ENCODE results near the gene CBLN3. TPM values are rescaled to one million over a fixed set of nuclear protein-coding genes. Genes with fewer than 3 reads are reported as not detected.
A peak's percentile ranks its signal among the peaks of the same experiment; 100 is the strongest.

CBLN3 gene
- total RNA-seq, 1 donor from 2014 or later = 61.1 TPM

DNA sequence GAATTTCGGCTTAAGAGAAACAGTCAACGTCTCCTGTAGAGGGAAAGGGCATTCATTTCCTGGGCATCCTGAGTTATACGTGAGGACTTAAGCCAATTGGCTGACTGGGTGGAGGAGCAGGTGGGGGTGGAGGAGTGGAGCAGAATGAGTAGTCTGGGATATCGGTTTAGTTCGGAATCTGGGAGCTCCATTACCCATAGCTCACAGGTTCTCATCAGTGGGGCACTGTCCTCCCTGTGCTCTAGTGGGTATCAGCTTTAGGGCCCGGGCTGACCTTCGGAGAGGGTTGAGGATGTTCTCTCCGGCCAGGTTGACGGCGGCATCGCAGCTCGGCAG, 12.4 kb upstream of the CBLN3 start:
- Mint-ChIP-seq H3K4me3 (peak overlapping the region; percentile 98), H3K27me3 (no peaks in the 10 kb centered on the region), H3K9me3 (peaks cover 1% of the 10 kb centered on the region), H3K4me1 (peaks cover 54% of the 10 kb centered on the region), H3K36me3 (ENCODE audit: low read depth) (peaks cover 59% of the 10 kb centered on the region), H3K27ac (peak overlapping the region; percentile 98)
- no peak for DNase-seq
- intact Hi-C loops (cut with micrococcal nuclease) = loop anchor here (1.0 to 10.0 kb wide), 9 partner anchors 11 to 973 kb away; partner anchors contain the start of genes DCAF11, DHRS4, IRF9 and NGDN
- no peak for TF ChIP-seq CTCF (IDR thresholded peaks at IDR 0.05)
- ATAC-seq (ENCODE audit: low read depth) = no peak
- CTCF ChIA-PET = interaction anchor here (1.3 to 4.3 kb wide), 4 partner anchors 10 to 199 kb away, joined by 3 to 38 read pairs (median 8); partner anchors contain the start of gene TINF2
- POLR2A ChIA-PET = interaction anchor here (0.6 to 5.4 kb wide), 11 partner anchors 11 to 302 kb away, joined by 3 to 87 read pairs (median 4); partner anchors contain the start of genes CBLN3, CHMP4A, KHNYN and RABGGTA

DNA sequence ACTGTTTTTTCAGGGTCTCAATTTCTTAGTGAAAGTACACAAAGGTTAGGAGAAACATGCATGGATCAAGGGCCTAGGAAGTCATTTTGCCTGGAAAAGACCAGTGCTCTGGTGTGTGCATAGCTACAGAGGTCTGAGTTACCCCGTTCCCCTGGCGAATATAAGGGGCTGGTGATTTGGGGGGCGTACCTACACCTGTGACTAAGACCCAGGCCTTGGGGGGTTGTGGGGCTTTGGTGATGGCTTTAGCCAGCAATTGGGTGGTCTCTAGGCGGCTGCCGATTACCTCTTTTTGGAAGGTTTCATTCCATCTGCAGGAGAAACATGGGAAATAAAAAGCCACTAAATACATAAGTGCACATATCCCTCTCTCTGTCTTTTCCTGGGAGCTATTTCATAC, 12.0 kb upstream of the CBLN3 start:
- no peaks in the 10 kb centered on the region for H3K27me3 Mint-ChIP-seq
- TF ChIP-seq CTCF (IDR thresholded peaks at IDR 0.05) = no peak
- peak overlapping the region; percentile 98 for H3K4me3 Mint-ChIP-seq
- intact Hi-C loops (cut with micrococcal nuclease) = loop anchor here (10.0 kb wide), 2 partner anchors 487 to 887 kb away; partner anchors contain the start of genes DHRS4, THTPA and ZFHX2
- H3K36me3 Mint-ChIP-seq (ENCODE audit: low read depth) = peaks cover 63% of the 10 kb centered on the region
- POLR2A ChIA-PET = interaction anchor here (0.5 to 5.4 kb wide), 10 partner anchors 11 to 1872 kb away, joined by 3 to 87 read pairs (median 5); partner anchors contain the start of genes CBLN3, CHMP4A, KHNYN and RIPK3
- H3K27ac Mint-ChIP-seq = peak overlapping the region; percentile 98
- CTCF ChIA-PET = interaction anchor here (1.3 to 4.3 kb wide), 4 partner anchors 10 to 199 kb away, joined by 3 to 38 read pairs (median 8); partner anchors contain the start of gene TINF2
- peaks cover 58% of the 10 kb centered on the region for H3K4me1 Mint-ChIP-seq
- DNase-seq = no peak
- ATAC-seq (ENCODE audit: low read depth) = no peak
- peaks cover 1% of the 10 kb centered on the region for H3K9me3 Mint-ChIP-seq

GRCh38 chr14:24440606-24441399, 11.3 kb upstream of the CBLN3 start:
- DNase-seq (no peak), ATAC-seq (ENCODE audit: low read depth) (no peak)
- Mint-ChIP-seq H3K36me3 (ENCODE audit: low read depth) (peaks cover 70% of the 10 kb centered on the region), H3K27me3 (no peaks in the 10 kb centered on the region), H3K27ac (peak overlapping the region; percentile 59), H3K9me3 (peaks cover 1% of the 10 kb centered on the region), H3K4me3 (peak overlapping the region; percentile 98), H3K4me1 (peaks cover 64% of the 10 kb centered on the region)
- intact Hi-C loops (cut with micrococcal nuclease) = loop anchor here (10.0 kb wide), 2 partner anchors 486 to 886 kb away; partner anchors contain the start of genes DHRS4, THTPA and ZFHX2
- TF ChIP-seq CTCF (IDR thresholded peaks at IDR 0.05) = no peak
- ChIA-PET POLR2A (interaction anchor here (0.5 to 5.4 kb wide), 7 partner anchors 10 to 1871 kb away, joined by 3 to 87 read pairs (median 6); partner anchors contain the start of genes CBLN3, KHNYN and RIPK3), CTCF (interaction anchor here (1.3 to 4.3 kb wide), 4 partner anchors 9 to 198 kb away, joined by 3 to 38 read pairs (median 6); partner anchors contain the start of genes CIDEB and TINF2)

- intact Hi-C loops (cut with micrococcal nuclease) = loop anchor here (10.0 kb wide), 2 partner anchors 485 to 885 kb away; partner anchors contain the start of genes DHRS4, THTPA and ZFHX2
- TF ChIP-seq CTCF (IDR thresholded peaks at IDR 0.05) = no peak
- Mint-ChIP-seq H3K4me1 (peaks cover 72% of the 10 kb centered on the region), H3K9me3 (peaks cover 1% of the 10 kb centered on the region), H3K27ac (no peak overlapping the region), H3K36me3 (ENCODE audit: low read depth) (peaks cover 75% of the 10 kb centered on the region), H3K4me3 (no peak overlapping the region), H3K27me3 (no peaks in the 10 kb centered on the region)
- ATAC-seq (ENCODE audit: low read depth) (no peak), DNase-seq (no peak)
- POLR2A ChIA-PET = interaction anchor here (0.7 to 5.4 kb wide), 2 partner anchors 10 to 101 kb away, joined by 3 to 87 read pairs; partner anchors contain the start of genes CBLN3 and KHNYN
- CTCF ChIA-PET = interaction anchor here (1.5 to 4.3 kb wide), 3 partner anchors 9 to 132 kb away, joined by 5 to 38 read pairs (median 9); partner anchors contain the start of gene CIDEB
Measured at GRCh38 chr14:24439830-24440605, 10.6 kb upstream of the CBLN3 start.
